Heart right ventricle (tissue), 16 donors: Measurements from ENCODE around the gene PLEKHM3. TPM values are rescaled to one million over a fixed set of nuclear protein-coding genes. Genes with fewer than 3 reads are reported as not detected.

Experiments used
- ATAC-seq, 8 donors: fragments of 200-7000 bp; cut with Tn5 transposase; one replicate each; pipeline ENCODE4 v1.9.1; 2020; ENCODE audit warnings: mild to moderate bottlenecking in 8 of 8, moderate library complexity in 8 of 8, moderate number of reproducible peaks in 1 of 8
- DNase-seq, 2 donors: peaks; one replicate each; pipeline ENCODE4 v3.0.0-alpha.2; 2020
- H3K27ac ChIP-seq, 10 donors: fragments of 200-600 bp; sonication (generic) in 2 of 10; one replicate each; pipeline versions ENCODE4 v1.5.0 to v1.8.0; 2020 to 2022; ENCODE audit warnings: mild to moderate bottlenecking in 3 of 10
- H3K27me3 ChIP-seq, 7 donors: fragments of 200-600 bp; one replicate each; pipeline ENCODE4 v1.8.0; 2021 to 2022; ENCODE audit warnings: mild to moderate bottlenecking in 2 of 7
- H3K36me3 ChIP-seq, 9 donors: fragments of 200-600 bp; sonication (generic) in 1 of 9; one replicate each; pipeline versions ENCODE4 v1.5.0 to v1.8.0; 2020 to 2022; ENCODE audit warnings: mild to moderate bottlenecking in 2 of 9
- H3K4me1 ChIP-seq, 9 donors: fragments of 200-600 bp; sonication (generic) in 1 of 9; one replicate each; pipeline versions ENCODE4 v1.5.0 to v1.8.0; 2020 to 2022; ENCODE audit warnings: mild to moderate bottlenecking in 4 of 9
- H3K4me3 ChIP-seq, 10 donors: fragments of 200-600 bp; sonication (generic) in 2 of 10; one replicate each; pipeline versions ENCODE4 v1.5.0 to v1.8.0; 2020 to 2022; ENCODE audit warnings: mild to moderate bottlenecking in 7 of 10, moderate library complexity in 2 of 10
- H3K9me3 ChIP-seq, 11 donors: fragments of 200-600 bp in 10 of 11; sonication (generic) in 2 of 11; one replicate each; pipeline versions ENCODE4 v1.5.0 to v1.8.0; 2013 to 2022; ENCODE audit warnings: mild to moderate bottlenecking in 2 of 11, control low read depth in 1 of 11, moderate library complexity in 1 of 11
- WGBS, 2 donors: extraction: QIAGEN DNeasy Blood & Tissue Kit; methylation state at CpG; one replicate each; pipeline ENCODE4 v1.1.7; 2013; ENCODE audit warnings: inconsistent platforms in 1 of 2; 5-methylcytosine and 5-hydroxymethylcytosine counted together
- intact Hi-C, 10 donors: fragments of 100-400 bp; cut with DNase I; formaldehyde crosslinking; loops; one replicate each; pipeline versions ENCODE4 v1.11.1 to v1.14.2; 2022
- polyA plus RNA-seq, 2 donors: library from polyadenylated mRNA; stranded (reverse); fragments of 200-250 nt; gene quantifications; one replicate each; pipeline ENCODE4 v1.2.3, GENCODE V29; 2013
- total RNA-seq, 10 donors: library from RNA; stranded (reverse); fragmentation: NEBNext Ultra II Directional in 3 of 10; extraction: Animal tissue kit (Norgen Biotek cat#: 25700) in 3 of 10; gene quantifications; one replicate each; pipeline versions ENCODE4 v1.2.1 to v1.2.4, GENCODE V29; 2021 to 2023
- TF ChIP-seq, protein P1 (sequence below), 9 donors: fragments of 200-600 bp; sonication (generic) in 2 of 9; IDR thresholded peaks; one replicate each; pipeline versions ENCODE4 v1.5.0 to v1.8.0; 2021 to 2022; ENCODE audit warnings: antibody characterized with exemption in 9 of 9, mild to moderate bottlenecking in 5 of 9, moderate library complexity in 1 of 9
- donor health status: Arrhythmogenic right ventricular cardiomyopathy.
- donor health status: ischemic (EF 13 %, LVEDD 7.1; RV severe dilation, severe dysfunction).
- donor health status: healthy with polysubstance abuse.
- donor health status: DM: no; HTN: yes; CAD: no.
- donor health status: DM: no; HTN: no; CAD: no.
- donor health status: ischemic (EF 25% LVEDD 6.9; RV normal size, moderate dysfunction).
- donor health status: ischemic (EF 25% LVEDD 5.7; RV mildly dilated, moderate dysfunction).
- donor health status: healthy.
- donor health status: DM: yes; HTN: yes; CAD: no.
- donor health status: Ischemic cardiomyopathy.
- donor health status: ischemic (EF 35%, LVEDD 5.7; RV mildly dilated, moderate dysfunction).
- donor health status: nonischemic (EF 11% LVEDD 7.7; RV severe dilation, severe dysfunction).
- donor health status: DM: yes; HTN: yes; CAD: no.
- donor health status: PGD.
- donor health status: ischemic (EF 29% LVEDD 5.4; RV normal size, mild dysfunction).
- donor health status: nonischemic (EF 23%, LVEDD 6.1; RV moderate dilation, normal function).

The PLEKHM3 gene
- total and polyA plus RNA-seq, 12 donors = 2.5 to 16.2 (median 14.9) TPM

GRCh38 chr2:207791579-207792243 lies 233.6 kb downstream of the PLEKHM3 start:
- Histone ChIP-seq H3K27ac (peak overlapping the region in 1 of 10 donors; percentile 36), H3K36me3 (no peaks in the 10 kb centered on the region), H3K9me3 (no peaks in the 10 kb centered on the region), H3K4me3 (no peak overlapping the region), H3K27me3 (no peaks in the 10 kb centered on the region), H3K4me1 (peaks cover 0 to 43% (median 6%) of the 10 kb centered on the region in 9 donors)
- intact Hi-C loops = no loop called here
- ATAC-seq (peak in 1 of 8 donors; percentile 9), DNase-seq (no peak)
- 58 to 64% methylated on average over 6 of the region's 6 CpGs for WGBS, 2 donors
- TF ChIP-seq, protein P1, sequence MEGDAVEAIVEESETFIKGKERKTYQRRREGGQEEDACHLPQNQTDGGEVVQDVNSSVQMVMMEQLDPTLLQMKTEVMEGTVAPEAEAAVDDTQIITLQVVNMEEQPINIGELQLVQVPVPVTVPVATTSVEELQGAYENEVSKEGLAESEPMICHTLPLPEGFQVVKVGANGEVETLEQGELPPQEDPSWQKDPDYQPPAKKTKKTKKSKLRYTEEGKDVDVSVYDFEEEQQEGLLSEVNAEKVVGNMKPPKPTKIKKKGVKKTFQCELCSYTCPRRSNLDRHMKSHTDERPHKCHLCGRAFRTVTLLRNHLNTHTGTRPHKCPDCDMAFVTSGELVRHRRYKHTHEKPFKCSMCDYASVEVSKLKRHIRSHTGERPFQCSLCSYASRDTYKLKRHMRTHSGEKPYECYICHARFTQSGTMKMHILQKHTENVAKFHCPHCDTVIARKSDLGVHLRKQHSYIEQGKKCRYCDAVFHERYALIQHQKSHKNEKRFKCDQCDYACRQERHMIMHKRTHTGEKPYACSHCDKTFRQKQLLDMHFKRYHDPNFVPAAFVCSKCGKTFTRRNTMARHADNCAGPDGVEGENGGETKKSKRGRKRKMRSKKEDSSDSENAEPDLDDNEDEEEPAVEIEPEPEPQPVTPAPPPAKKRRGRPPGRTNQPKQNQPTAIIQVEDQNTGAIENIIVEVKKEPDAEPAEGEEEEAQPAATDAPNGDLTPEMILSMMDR (IDR thresholded peaks at IDR 0.05) = no peak

DNA sequence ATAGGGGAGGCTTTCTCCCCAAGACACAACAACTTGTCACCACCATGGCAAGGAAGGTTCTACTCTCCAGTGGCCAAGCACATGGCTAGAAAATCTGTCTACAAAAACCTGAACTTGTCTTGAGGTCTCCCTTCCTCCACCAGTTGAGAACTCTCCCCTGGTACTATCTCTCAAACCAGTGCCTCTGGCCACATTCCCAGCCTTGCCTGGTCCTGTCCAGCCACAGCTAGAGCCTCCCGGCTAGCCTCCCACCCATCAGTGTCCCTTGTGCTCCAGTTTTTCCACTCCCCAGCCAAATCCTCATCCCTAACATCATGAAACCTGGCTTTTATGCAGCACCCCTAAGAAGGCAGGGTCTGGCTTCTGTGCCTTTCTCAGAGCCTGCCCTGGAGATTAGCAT lies 234.4 kb downstream of the PLEKHM3 start:
- WGBS, 2 donors = 35 to 55% methylated on average over 1 of the region's 1 CpG
- intact Hi-C loops = no loop called here
- peak overlapping the region in 1 of 10 donors; percentile 26 for H3K27ac ChIP-seq

DNA sequence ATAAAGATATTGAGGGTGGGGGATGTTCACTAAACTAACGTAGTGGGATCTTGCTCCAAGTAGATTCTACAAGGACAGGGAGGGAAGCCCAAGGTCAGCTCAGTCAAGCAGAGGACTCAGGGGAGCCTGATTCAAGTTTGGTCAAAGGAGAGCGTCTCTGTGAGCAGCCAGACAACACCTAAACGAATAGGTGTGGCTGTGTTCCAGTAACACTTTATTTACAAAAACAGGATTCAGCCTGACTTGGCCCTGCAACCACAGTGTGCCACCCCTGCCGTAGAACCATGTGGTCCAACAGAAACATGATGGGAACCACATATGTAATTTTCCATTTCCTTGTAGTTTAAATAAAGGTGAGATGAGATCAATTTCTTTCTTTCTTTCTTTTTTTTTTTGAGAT lies 237.5 kb downstream of the PLEKHM3 start:
- no peak for ATAC-seq
- no peak for DNase-seq
- H3K4me1 ChIP-seq = peaks cover 0 to 28% (median 0%) of the 10 kb centered on the region in 9 donors
- no peaks in the 10 kb centered on the region for H3K9me3 ChIP-seq
- WGBS, 2 donors = 72 to 73% methylated on average over 4 of the region's 4 CpGs
- H3K4me3 ChIP-seq = no peak overlapping the region
- TF ChIP-seq, protein P1 (IDR thresholded peaks at IDR 0.05) = no peak
- no peak overlapping the region for H3K27ac ChIP-seq
- intact Hi-C loops = no loop called here
- no peaks in the 10 kb centered on the region for H3K27me3 ChIP-seq
- H3K36me3 ChIP-seq = no peaks in the 10 kb centered on the region

More for the DNA sequence above, 234.4 kb downstream of the PLEKHM3 start:
- Histone ChIP-seq H3K9me3 (no peaks in the 10 kb centered on the region), H3K4me1 (peaks cover 0 to 40% (median 0%) of the 10 kb centered on the region in 9 donors), H3K36me3 (no peaks in the 10 kb centered on the region), H3K4me3 (no peak overlapping the region), H3K27me3 (no peaks in the 10 kb centered on the region)
- TF ChIP-seq, protein P1 (IDR thresholded peaks at IDR 0.05) = no peak
- ATAC-seq (peak in 3 of 8 donors; percentile 66 to 72 (median 71)), DNase-seq (no peak)

GRCh38 chr2:207787017-207787416 lies 238.3 kb downstream of the PLEKHM3 start:
- peak overlapping the region in 1 of 10 donors; percentile 50 for H3K27ac ChIP-seq
- H3K4me3 ChIP-seq = peak overlapping the region in 1 of 10 donors; percentile 10
- TF ChIP-seq, protein P1 (IDR thresholded peaks at IDR 0.05) = no peak
- H3K27me3 ChIP-seq = no peaks in the 10 kb centered on the region
- no peak for ATAC-seq
- peaks cover 0 to 21% (median 0%) of the 10 kb centered on the region in 9 donors for H3K4me1 ChIP-seq
- intact Hi-C loops = no loop called here
- no peak for DNase-seq
- WGBS, 2 donors = 85 to 90% methylated on average over 3 of the region's 3 CpGs
- no peaks in the 10 kb centered on the region for H3K9me3 ChIP-seq
- H3K36me3 ChIP-seq = no peaks in the 10 kb centered on the region
